MCF 10A (cell line): ENCODE data around the gene IDH3G. TPM values are rescaled to one million over a fixed set of nuclear protein-coding genes. Genes with fewer than 3 reads are reported as not detected.

ENCODE experiments used
- BruUV-seq: library from RNA; stranded (reverse); fragments of 400-500 nt; replicated peaks from 2 replicates; lab custom pipeline; 2021; lab: Mats Ljungman, UMichigan
- CTCF ChIA-PET: fragments of 300-600 bp; sonication (Branson Sonifier 250); formaldehyde crosslinking; extraction: SDS; loops from one replicate; lab custom pipeline; 2021; ENCODE audit warnings: antibody characterized with exemption, inconsistent platforms; lab: Yijun Ruan, JAX
- POLR2A ChIA-PET: fragments of 300-600, 350-650 bp; sonication (Branson Sonifier 250); formaldehyde crosslinking; extraction: SDS; loops from one replicate; lab custom pipeline; 2020; ENCODE audit warnings: antibody characterized with exemption, inconsistent platforms; lab: Yijun Ruan, JAX
- DNase-seq: peaks from one replicate; pipeline ENCODE4 v3.0.0-alpha.2; 2018; ENCODE audit not compliant: unreplicated experiment
- H3K27ac Mint-ChIP-seq: one replicate; pipeline ENCODE4 v1.8.0; 2022; ENCODE audit warnings: mild to moderate bottlenecking, low read depth, mixed read lengths; ENCODE audit not compliant: unreplicated experiment
- H3K27me3 Mint-ChIP-seq: one replicate; pipeline ENCODE4 v1.8.0; 2022; ENCODE audit warnings: mixed read lengths; ENCODE audit not compliant: insufficient read depth, unreplicated experiment
- H3K36me3 Mint-ChIP-seq: one replicate; pipeline ENCODE4 v1.8.0; 2022; ENCODE audit warnings: mild to moderate bottlenecking, moderate library complexity, mixed read lengths; ENCODE audit not compliant: insufficient read depth, unreplicated experiment
- H3K4me1 Mint-ChIP-seq: one replicate; pipeline ENCODE4 v1.8.0; 2022; ENCODE audit warnings: mixed read lengths; ENCODE audit not compliant: insufficient read depth, unreplicated experiment
- H3K4me3 Mint-ChIP-seq: one replicate; pipeline ENCODE4 v1.8.0; 2022; ENCODE audit warnings: mild to moderate bottlenecking, moderate library complexity, mixed read lengths; ENCODE audit not compliant: unreplicated experiment
- H3K9me3 Mint-ChIP-seq: one replicate; pipeline ENCODE4 v1.8.0; 2022; ENCODE audit warnings: mixed read lengths; ENCODE audit not compliant: unreplicated experiment
- CTCF ChIP-seq: fragments of 200-600 bp; IDR thresholded peaks from one replicate; pipeline ENCODE4 v1.8.0; 2022; ENCODE audit warnings: antibody characterized with exemption, mild to moderate bottlenecking; ENCODE audit not compliant: unreplicated experiment
- intact Hi-C: fragments of 100-400 bp; cut with micrococcal nuclease; formaldehyde crosslinking; loops from 2 replicates; pipeline ENCODE4 v1.14.1; 2022
- total RNA-seq: library from RNA; stranded (reverse); gene quantifications from 2 replicates; pipeline ENCODE4 v1.2.3, GENCODE V29; 2022

The IDH3G gene
- total RNA-seq, 1 experiment from 2014 or later = 65.4 TPM

- intact Hi-C loops = no loop called here
- BruUV-seq = no TSS peak
- Mint-ChIP-seq H3K9me3 (peaks cover 8% of the 10 kb centered on the region), H3K36me3 (peaks cover 7% of the 10 kb centered on the region), H3K27me3 (no peaks in the 10 kb centered on the region), H3K4me1 (no peaks in the 10 kb centered on the region), H3K4me3 (no peak overlapping the region), H3K27ac (no peak overlapping the region)
- no peak for TF ChIP-seq CTCF
- POLR2A ChIA-PET = interaction anchor here (0.7 kb wide), 1 partner anchor 229 kb away, joined by 3 read pairs; no protein-coding TSS in a partner anchor
- CTCF ChIA-PET = interaction anchor here (0.7 kb wide), 1 partner anchor 156 kb away, joined by 4 read pairs; no protein-coding TSS in a partner anchor
- DNase-seq = no peak
Observed at GRCh38 chrX:153803211-153804099, 9.3 kb upstream of the IDH3G start.

GRCh38 chrX:153802513-153803045, 8.4 kb upstream of the IDH3G start:
- POLR2A ChIA-PET = no interaction called here
- CTCF ChIA-PET = no interaction called here
- Mint-ChIP-seq H3K4me3 (no peak overlapping the region), H3K9me3 (peaks cover 2% of the 10 kb centered on the region), H3K36me3 (peaks cover 12% of the 10 kb centered on the region), H3K27ac (no peak overlapping the region), H3K4me1 (no peaks in the 10 kb centered on the region), H3K27me3 (no peaks in the 10 kb centered on the region)
- no peak for DNase-seq
- intact Hi-C loops = no loop called here
- BruUV-seq = no TSS peak
- no peak for TF ChIP-seq CTCF

- no TSS peak for BruUV-seq
- intact Hi-C loops = no loop called here
- Mint-ChIP-seq H3K36me3 (peaks cover 13% of the 10 kb centered on the region), H3K27me3 (no peaks in the 10 kb centered on the region), H3K4me1 (no peaks in the 10 kb centered on the region), H3K4me3 (no peak overlapping the region), H3K27ac (no peak overlapping the region), H3K9me3 (no peaks in the 10 kb centered on the region)
- no peak for TF ChIP-seq CTCF
- ChIA-PET POLR2A (no interaction called here), CTCF (interaction anchor here (0.7 kb wide), 1 partner anchor 123 kb away, joined by 4 read pairs; no protein-coding TSS in a partner anchor)
- DNase-seq = no peak
Observed at GRCh38 chrX:153801669-153802068, 7.5 kb upstream of the IDH3G start.

- Mint-ChIP-seq H3K36me3 (peaks cover 22% of the 10 kb centered on the region), H3K27me3 (no peaks in the 10 kb centered on the region), H3K4me3 (no peak overlapping the region), H3K4me1 (no peaks in the 10 kb centered on the region), H3K27ac (no peak overlapping the region), H3K9me3 (no peaks in the 10 kb centered on the region)
- ChIA-PET POLR2A (no interaction called here), CTCF (no interaction called here)
- TF ChIP-seq CTCF = no peak
- no TSS peak for BruUV-seq
- no peak for DNase-seq
- intact Hi-C loops = no loop called here
Observed at GRCh38 chrX:153800746-153801145, 6.6 kb upstream of the IDH3G start.
